Endothelial cell of umbilical vein (primary cell): Measurements from ENCODE around the gene MAST4.

Source experiments
- CTCF ChIP-seq, 2 donors: IDR thresholded peaks; 1 replicate in 1 of 2; 2 replicates in 1 of 2; pipeline ENCODE4 v1.5.1; 2011; ENCODE audit warnings: low read length in 2 of 2, mild to moderate bottlenecking in 2 of 2, moderate library complexity in 2 of 2, control low read depth in 1 of 2, inconsistent platforms in 1 of 2, low read depth in 1 of 2; ENCODE audit not compliant: insufficient read depth in 1 of 2; ENCODE audit errors: extremely low read depth in 1 of 2
- POLR2A ChIP-seq: IDR thresholded peaks from 2 replicates; pipeline ENCODE4 v1.6.1; 2012; ENCODE audit warnings: low read depth, mild to moderate bottlenecking, control low read depth, low read length
- POLR2AphosphoS5 ChIP-seq: IDR thresholded peaks from 2 replicates; pipeline ENCODE4 v1.6.1; 2012; ENCODE audit warnings: low read depth, mild to moderate bottlenecking, control low read depth, low read length, moderate library complexity; ENCODE audit not compliant: insufficient read depth

GRCh38 chr5:66933066-66933465 is 336.9 kb downstream of the MAST4 start:
- TF ChIP-seq CTCF (IDR thresholded peaks at IDR 0.05; ENCODE audit: extremely low read depth in 1 of 2, insufficient read depth in 1 of 2, low read depth in 1 of 2, low read length in 2 of 2) (no peak), POLR2A (no peak), POLR2AphosphoS5 (no peak)
